HG02884 (cell line): Measurements from ENCODE around the gene ADCY5.

Experiments
- ATAC-seq: cut with Tn5 transposase; IDR thresholded peaks from one replicate; pipeline ENCODE4 v1.9.1; 2021; ENCODE audit warnings: mild to moderate bottlenecking, moderate library complexity; ENCODE audit not compliant: unreplicated experiment

ADCY5 gene

DNA sequence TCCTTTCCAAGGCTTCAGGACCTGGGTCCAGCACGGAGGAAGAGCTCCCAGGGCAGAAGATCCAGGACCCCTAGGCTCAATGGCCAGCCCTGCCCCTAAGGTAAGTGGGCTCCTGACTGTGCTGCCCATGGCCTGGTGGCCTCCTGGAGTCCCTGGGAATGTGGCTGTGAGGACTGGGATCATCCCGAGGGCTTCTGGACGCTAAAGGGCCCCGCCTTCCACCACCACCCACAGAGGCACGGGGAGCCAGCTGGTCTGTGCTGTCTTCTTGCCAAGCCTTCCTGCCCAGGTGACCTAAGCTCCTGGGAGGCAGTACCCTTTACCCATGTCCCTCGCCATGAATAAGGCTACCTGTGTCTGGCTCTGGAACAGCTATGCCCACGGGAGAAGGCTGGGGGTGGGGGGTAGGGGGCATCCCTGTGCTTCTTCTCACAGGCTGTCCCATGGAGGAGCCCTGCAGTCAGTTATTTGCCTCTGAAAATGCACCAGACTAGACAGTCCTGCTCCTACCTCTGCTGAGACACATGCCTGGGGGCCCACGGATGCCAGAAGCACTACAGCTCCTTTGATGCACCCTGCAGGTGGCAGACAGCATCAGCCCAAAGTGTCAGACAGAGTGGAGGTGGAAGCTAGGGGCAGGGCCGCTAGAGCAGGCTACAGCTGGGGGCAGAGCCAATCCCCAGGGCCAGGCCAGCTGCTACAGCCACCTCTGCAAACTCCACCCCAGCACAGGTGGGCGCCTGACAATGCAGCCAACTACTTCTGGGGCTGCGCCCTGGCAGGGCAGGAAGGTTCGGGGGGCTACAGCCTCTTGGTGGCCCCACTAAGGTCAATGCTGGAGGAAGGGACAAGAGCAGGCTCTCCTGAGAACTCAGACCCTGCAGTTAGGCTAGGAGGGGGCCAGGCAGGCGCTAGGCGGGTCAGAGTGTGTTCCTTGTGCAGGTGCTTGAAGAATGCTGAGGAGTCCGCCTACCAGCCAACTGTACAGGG is 156.3 kb downstream of the ADCY5 start:
- no peak for ATAC-seq

DNA sequence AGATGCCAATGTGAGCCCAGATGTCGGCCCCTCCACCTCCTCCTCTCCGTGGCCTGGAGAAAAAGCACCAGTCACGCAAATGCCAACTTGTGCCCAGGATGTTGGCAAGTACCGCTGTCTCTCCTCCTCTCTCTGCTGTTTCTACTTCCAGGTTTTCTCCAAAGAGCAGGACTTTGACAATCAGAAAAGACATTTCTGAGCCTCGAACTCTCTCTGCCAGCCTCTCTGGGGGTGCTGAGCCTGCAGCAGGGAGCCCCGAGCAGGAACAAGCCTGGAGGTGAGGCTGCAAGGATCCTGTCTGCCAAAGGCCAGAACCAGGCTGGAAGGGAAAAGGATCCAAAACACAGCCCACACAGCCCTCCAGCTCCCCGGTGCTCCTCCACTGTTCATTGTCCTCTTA is 157.5 kb downstream of the ADCY5 start:
- ATAC-seq = no peak

DNA sequence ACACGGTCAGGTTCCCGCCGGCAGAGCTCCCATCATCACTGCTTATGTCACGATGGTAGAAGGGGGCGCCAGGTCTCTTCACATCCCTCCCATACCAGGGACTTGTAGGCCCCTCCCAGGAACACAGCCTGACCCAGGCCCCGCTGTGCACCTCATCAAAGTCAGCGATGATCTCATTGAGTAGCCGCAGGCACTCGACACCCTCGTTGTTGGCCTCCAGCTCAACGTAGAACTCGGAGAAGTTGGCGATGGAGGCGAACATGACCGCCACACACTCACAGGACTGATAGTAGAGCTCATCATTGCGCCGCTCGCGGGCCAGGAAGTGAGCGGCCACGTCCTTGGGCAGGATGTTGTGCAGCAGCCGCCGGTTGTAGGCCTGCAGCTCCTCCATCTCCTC is 157.9 kb downstream of the ADCY5 start:
- no peak for ATAC-seq

- no peak for ATAC-seq
Observed at GRCh38 chr3:123290107-123290930, 158.6 kb downstream of the ADCY5 start.

- no peak for ATAC-seq
Observed at GRCh38 chr3:123289391-123290106, 159.3 kb downstream of the ADCY5 start.

- ATAC-seq = no peak
Observed at GRCh38 chr3:123287962-123288302, 161.0 kb downstream of the ADCY5 start.

DNA sequence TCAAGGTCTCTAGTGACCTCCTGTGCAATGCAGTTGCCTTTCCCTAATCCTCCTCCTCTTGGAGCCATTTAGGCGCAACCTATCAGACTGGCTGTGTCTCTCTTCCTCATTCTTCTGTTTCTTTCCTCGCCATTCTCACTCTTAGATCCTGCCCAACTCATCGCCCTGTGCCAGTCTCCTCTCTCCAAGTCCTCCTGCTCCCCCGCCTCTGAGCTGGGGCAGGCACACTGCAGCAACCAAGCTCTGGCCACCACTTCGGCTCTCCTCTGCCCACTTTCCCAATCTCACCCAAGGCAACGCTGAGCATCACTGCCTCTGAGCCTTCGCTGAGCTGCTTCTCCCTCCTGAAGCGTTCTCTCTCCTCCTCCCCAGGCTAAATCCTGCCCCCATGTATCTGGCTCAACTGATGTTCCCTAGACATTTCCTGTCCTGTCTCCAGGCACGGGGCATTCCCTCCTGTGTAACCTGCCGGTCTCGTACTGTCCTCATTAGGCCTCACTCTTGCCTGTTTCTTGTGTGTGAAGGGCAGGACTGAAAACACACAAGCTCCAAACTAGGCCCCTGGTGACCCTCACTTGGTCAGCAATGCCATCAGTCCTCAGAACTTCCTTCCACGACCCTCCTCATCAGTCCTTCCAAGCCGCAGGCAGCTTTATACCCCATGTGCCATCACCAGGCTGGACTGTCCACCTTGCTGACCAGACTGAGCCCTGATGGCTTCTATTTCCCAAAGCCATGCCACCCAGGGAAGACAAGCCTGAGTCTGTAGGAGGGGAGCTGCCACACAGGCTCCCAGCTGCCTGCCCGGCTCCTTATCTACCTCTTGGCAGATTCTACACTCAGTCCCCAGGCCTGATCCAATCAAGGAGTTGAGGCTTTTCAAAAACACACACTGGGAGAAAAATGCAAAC is 161.6 kb downstream of the ADCY5 start:
- no peak for ATAC-seq

DNA sequence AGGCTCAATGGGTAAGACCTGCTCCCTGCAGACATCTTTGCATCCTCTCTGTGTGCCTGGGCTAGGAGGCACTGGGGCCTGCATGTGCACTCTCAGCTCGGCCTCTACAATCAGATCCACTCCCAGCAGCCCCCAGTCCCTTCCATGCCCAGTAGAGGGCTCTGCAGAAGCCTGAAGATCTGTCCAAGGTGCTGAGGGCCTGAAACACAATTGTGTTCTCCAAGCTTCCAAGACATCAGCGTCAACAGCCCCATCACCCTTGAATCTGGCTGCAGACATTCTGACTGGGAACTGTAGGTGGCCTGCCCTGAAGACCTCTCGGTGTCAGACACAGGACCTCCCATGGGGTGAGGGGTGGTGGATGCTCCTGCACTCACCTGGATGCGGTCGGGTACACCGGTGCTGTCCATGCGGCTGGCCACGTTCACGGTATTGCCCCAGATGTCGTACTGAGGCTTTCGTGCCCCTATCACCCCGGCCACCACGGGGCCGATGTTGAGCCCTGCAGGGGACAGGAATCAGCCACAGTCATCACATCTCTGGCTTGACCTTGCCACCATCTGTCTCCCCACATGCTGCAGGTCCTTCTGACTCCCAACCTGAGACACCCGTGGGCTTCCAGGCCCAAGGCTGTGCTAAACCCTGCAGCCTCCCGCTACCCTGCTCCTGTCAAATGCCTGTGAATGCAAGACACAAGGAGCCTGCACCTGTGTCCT is 162.4 kb downstream of the ADCY5 start:
- peak; percentile 65 for ATAC-seq

DNA sequence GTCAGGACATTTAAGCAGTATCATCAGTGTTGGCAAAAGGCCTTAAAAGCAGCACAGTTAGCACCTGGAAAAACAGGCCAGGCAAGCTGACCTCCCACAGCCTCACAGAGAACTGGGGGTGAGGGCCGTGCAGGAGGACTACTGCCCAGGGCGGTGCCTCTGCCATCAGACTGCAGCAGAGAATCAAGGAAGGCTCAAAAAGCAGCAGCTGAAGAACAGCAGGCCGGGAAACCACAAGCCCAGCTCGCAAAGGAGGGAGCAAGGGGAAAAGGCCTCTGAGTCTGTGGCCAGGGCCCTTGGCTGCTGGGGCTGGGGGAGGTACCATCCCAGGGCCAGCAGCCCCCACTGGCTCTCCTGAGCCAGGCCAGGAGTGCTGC is 163.0 kb downstream of the ADCY5 start:
- ATAC-seq = no peak

GRCh38 chr3:123285479-123285878 is 163.4 kb downstream of the ADCY5 start:
- no peak for ATAC-seq

GRCh38 chr3:123285066-123285465 is 163.8 kb downstream of the ADCY5 start:
- ATAC-seq = no peak

DNA sequence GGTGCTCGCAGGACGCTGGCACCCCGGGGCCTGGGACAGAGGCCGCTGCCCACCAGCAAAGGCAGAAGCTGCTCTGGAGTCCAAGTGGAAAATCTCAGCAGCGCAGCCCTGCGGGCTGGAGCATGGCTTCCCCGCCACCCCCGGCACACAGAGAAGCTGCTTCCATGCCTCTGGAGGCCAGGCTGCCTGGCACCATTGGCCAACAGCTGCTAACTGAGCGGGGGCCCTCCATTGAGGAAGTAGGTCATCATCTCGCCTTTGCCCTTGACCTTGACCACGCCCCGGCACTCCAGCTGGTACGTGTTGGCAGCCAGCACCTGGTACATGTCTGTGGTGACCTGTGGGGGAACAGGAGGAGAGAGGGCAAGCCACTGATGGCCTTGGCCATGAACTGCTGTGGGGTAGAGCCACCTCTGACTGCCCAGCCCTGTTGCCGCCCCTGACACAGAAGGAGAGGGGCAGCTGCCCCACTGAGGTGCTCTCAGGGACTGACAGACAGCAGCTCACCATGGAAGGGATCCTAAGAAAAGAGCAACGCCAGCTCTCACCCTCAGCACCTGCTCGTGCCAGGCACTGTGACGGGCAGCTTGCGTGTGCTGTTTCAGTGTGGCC is 164.4 kb downstream of the ADCY5 start:
- ATAC-seq = no peak

GRCh38 chr3:123283657-123284398 is 165.1 kb downstream of the ADCY5 start:
- no peak for ATAC-seq

DNA sequence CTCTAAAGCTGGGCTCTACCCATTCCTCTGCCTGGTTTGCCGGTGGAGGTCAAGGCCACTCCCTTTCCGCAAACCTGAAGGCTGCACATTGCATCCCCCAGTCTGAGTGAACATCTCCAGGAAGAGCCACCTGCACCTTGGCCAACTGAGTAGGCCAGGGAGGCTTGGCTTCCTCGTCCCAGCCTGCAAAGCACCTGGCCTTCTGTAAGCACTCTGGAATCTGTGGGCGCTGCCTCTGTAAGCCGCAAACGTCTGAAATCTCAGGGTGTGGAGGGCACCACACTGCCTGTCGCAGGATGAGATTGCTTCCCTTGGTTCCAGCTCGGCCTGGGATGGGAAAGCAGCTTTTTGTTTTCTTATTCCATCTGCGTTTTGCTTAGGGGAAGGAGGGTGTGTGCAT is 165.8 kb downstream of the ADCY5 start:
- no peak for ATAC-seq

- no peak for ATAC-seq
Observed at GRCh38 chr3:123282461-123282860, 166.4 kb downstream of the ADCY5 start.

- ATAC-seq = no peak
Observed at GRCh38 chr3:123281929-123282328, 167.0 kb downstream of the ADCY5 start.

- no peak for ATAC-seq
Observed at GRCh38 chr3:123281406-123281805, 167.5 kb downstream of the ADCY5 start.

DNA sequence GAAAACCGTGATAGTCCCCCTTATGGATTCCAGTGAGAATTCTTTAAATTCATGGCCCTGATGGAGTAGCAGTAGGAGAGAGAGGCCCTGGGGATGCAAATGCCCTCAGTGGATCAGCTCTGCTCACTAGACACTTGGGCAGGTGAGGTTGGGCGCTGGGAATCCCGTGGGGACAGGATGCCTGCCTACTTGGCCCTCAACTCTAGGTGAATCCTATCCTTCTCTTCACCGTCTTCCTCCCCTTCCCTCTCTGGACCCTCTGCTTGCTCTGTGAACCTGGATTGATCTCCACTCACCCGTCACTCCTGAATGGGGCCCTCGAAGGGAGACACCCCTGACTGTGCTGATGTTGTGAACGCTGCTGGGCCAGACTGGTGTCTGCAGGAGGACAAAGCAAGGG is 169.8 kb downstream of the ADCY5 start:
- ATAC-seq = no peak

DNA sequence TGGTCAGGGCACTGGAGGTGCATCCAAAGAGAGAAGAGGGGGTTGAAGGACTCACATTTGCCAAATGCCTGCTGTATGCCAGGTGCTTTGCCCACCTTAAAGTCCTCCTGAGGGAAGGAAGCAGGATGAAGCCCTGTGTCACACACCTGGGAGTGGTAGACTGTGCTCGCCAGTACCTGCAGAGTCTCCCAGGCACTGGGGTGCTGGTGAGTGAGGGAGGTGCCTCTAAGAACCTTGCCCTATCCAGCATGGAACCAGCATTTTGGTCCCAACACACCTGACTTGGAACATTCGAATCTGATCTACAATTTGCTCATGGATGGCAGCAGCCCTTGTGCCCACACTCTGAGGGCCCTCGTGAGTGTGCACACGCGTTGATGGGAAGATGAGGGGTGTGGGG is 170.4 kb downstream of the ADCY5 start:
- ATAC-seq = no peak
